Iris pigment epithelial cell (primary cell): ENCODE data around the gene TNNT2.
A peak's percentile ranks its signal among the peaks of the same experiment; 100 is the strongest.

ENCODE experiments used
- DNase-seq: peaks from one replicate; pipeline ENCODE4 v3.0.0-alpha.2; 2011; ENCODE audit warnings: low read depth

TNNT2 gene

GRCh38 chr1:201377611-201378092, at the start of gene TNNT2:
TNNT2 (minus strand) TSS chr1:201377680; CDS start chr1:201373254, 4,426 bp downstream.
- DNase-seq: no peak

GRCh38 chr1:201426479-201427310, 49.2 kb upstream of the TNNT2 start:
- DNase-seq: no peak

GRCh38 chr1:201424146-201424545, 46.7 kb upstream of the TNNT2 start:
- no peak for DNase-seq

GRCh38 chr1:201423655-201424054, 46.2 kb upstream of the TNNT2 start:
- DNase-seq: no peak

- DNase-seq: no peak
These were observed 45.1 kb upstream of the TNNT2 start for GRCh38 chr1:201422436-201423030.

- no peak for DNase-seq
These were observed 44.5 kb upstream of the TNNT2 start for GRCh38 chr1:201422026-201422425.

- DNase-seq: no peak
These were observed 43.6 kb upstream of the TNNT2 start for GRCh38 chr1:201421041-201421440.

GRCh38 chr1:201420608-201421002, 43.1 kb upstream of the TNNT2 start:
- DNase-seq: no peak

GRCh38 chr1:201419746-201420607, 42.5 kb upstream of the TNNT2 start:
- no peak for DNase-seq

GRCh38 chr1:201419256-201419655, 41.8 kb upstream of the TNNT2 start:
- no peak for DNase-seq

GRCh38 chr1:201418461-201418860, 41.0 kb upstream of the TNNT2 start:
- DNase-seq: no peak

- no peak for DNase-seq
These were observed 36.7 kb upstream of the TNNT2 start for GRCh38 chr1:201414051-201414738.

- no peak for DNase-seq
These were observed 33.8 kb upstream of the TNNT2 start for GRCh38 chr1:201411292-201411691.

GRCh38 chr1:201409440-201409839, 32.0 kb upstream of the TNNT2 start:
- no peak for DNase-seq

GRCh38 chr1:201408834-201409200, 31.3 kb upstream of the TNNT2 start:
- DNase-seq: no peak

GRCh38 chr1:201408176-201408833, 30.8 kb upstream of the TNNT2 start:
- peak; percentile 59 for DNase-seq

GRCh38 chr1:201406831-201407406, 29.4 kb upstream of the TNNT2 start:
- no peak for DNase-seq

GRCh38 chr1:201405484-201405831, 28.0 kb upstream of the TNNT2 start:
- DNase-seq: no peak

GRCh38 chr1:201404722-201405483, 27.4 kb upstream of the TNNT2 start:
- no peak for DNase-seq

GRCh38 chr1:201404055-201404454, 26.6 kb upstream of the TNNT2 start:
- DNase-seq: no peak
